ENCODE results near the gene ZNF516. TPM values are rescaled to one million over a fixed set of nuclear protein-coding genes. Genes with fewer than 3 reads are reported as not detected.

ZNF516 gene
- total and polyA plus RNA-seq, 9 donors = 13.5 to 110 (median 95.2) TPM

GRCh38 chr18:76455003-76455676, 39.9 kb downstream of the ZNF516 start:
- H3K27ac ChIP-seq = no peak overlapping the region
- DNase-seq = peak in 1 of 5 donors; percentile 11
- no peaks in the 10 kb centered on the region for H3K27me3 ChIP-seq
- H3K4me3 ChIP-seq = no peak overlapping the region
- H3K36me3 ChIP-seq = no peaks in the 10 kb centered on the region
- TF ChIP-seq POLR2A (IDR thresholded peaks at IDR 0.05) = no peak
- no peak for TF ChIP-seq EP300 (IDR thresholded peaks at IDR 0.05)
- no peak for TF ChIP-seq CTCF (IDR thresholded peaks at IDR 0.05)
- peaks cover 37% of the 10 kb centered on the region for H3K4me1 ChIP-seq (ENCODE audit: insufficient read depth)
- intact Hi-C loops (cut with DNase I) = no loop called here
- H3K9me3 ChIP-seq = no peaks in the 10 kb centered on the region
- 45 to 54% (median 52%) methylated on average over 8 of the region's 8 CpGs for WGBS, 3 donors

- TF ChIP-seq EP300 (IDR thresholded peaks at IDR 0.05) (no peak), POLR2A (IDR thresholded peaks at IDR 0.05) (no peak), CTCF (IDR thresholded peaks at IDR 0.05) (no peak)
- Histone ChIP-seq H3K27ac (no peak overlapping the region), H3K4me1 (ENCODE audit: insufficient read depth) (peaks cover 32% of the 10 kb centered on the region), H3K27me3 (no peaks in the 10 kb centered on the region), H3K4me3 (no peak overlapping the region), H3K9me3 (no peaks in the 10 kb centered on the region), H3K36me3 (no peaks in the 10 kb centered on the region)
- no peak for DNase-seq
- WGBS, 3 donors = 2 to 11% (median 6%) methylated on average over 1 of the region's 1 CpG
- intact Hi-C loops (cut with DNase I) = no loop called here
These were observed 40.6 kb downstream of the ZNF516 start for GRCh38 chr18:76454418-76454817.

- no peak for TF ChIP-seq POLR2A (IDR thresholded peaks at IDR 0.05)
- intact Hi-C loops (cut with DNase I) = no loop called here
- H3K4me1 ChIP-seq (ENCODE audit: insufficient read depth) = peaks cover 31% of the 10 kb centered on the region
- WGBS, 3 donors = 86 to 93% (median 90%) methylated on average over 5 of the region's 5 CpGs
- no peak overlapping the region for H3K27ac ChIP-seq
- H3K36me3 ChIP-seq = no peaks in the 10 kb centered on the region
- H3K27me3 ChIP-seq = no peaks in the 10 kb centered on the region
- H3K9me3 ChIP-seq = no peaks in the 10 kb centered on the region
- DNase-seq = no peak
- no peak overlapping the region for H3K4me3 ChIP-seq
These were observed 41.1 kb downstream of the ZNF516 start for GRCh38 chr18:76453932-76454331.

- WGBS, 3 donors = 65 to 76% (median 76%) methylated on average over 7 of the region's 7 CpGs
- no peaks in the 10 kb centered on the region for H3K9me3 ChIP-seq
- H3K27me3 ChIP-seq = no peaks in the 10 kb centered on the region
- no peak overlapping the region for H3K27ac ChIP-seq
- peaks cover 31% of the 10 kb centered on the region for H3K4me1 ChIP-seq (ENCODE audit: insufficient read depth)
- intact Hi-C loops (cut with DNase I) = no loop called here
- no peak overlapping the region for H3K4me3 ChIP-seq
- DNase-seq = no peak
- no peaks in the 10 kb centered on the region for H3K36me3 ChIP-seq
- no peak for TF ChIP-seq POLR2A (IDR thresholded peaks at IDR 0.05)
- TF ChIP-seq EP300 (IDR thresholded peaks at IDR 0.05) = no peak
- TF ChIP-seq CTCF (IDR thresholded peaks at IDR 0.05) = no peak
These were observed 41.9 kb downstream of the ZNF516 start for GRCh38 chr18:76453057-76453561.

GRCh38 chr18:76452357-76452756, 42.7 kb downstream of the ZNF516 start:
- intact Hi-C loops (cut with DNase I) = no loop called here
- Histone ChIP-seq H3K36me3 (no peaks in the 10 kb centered on the region), H3K27ac (peak overlapping the region; percentile 0 to 62), H3K9me3 (no peaks in the 10 kb centered on the region), H3K27me3 (no peaks in the 10 kb centered on the region), H3K4me3 (no peak overlapping the region), H3K4me1 (ENCODE audit: insufficient read depth) (peaks cover 32% of the 10 kb centered on the region)
- WGBS, 3 donors = 55 to 66% (median 65%) methylated on average over 8 of the region's 8 CpGs
- TF ChIP-seq POLR2A (IDR thresholded peaks at IDR 0.05) (no peak), CTCF (IDR thresholded peaks at IDR 0.05) (no peak), EP300 (IDR thresholded peaks at IDR 0.05) (no peak)
- DNase-seq = no peak
